ENCODE data around the gene EME1.
"Not testable (repeated sequence)": the region's sequence is repeated elsewhere in the genome, so short reads cannot be mapped to it uniquely, and the experiment has no call there.

Gene EME1

DNA sequence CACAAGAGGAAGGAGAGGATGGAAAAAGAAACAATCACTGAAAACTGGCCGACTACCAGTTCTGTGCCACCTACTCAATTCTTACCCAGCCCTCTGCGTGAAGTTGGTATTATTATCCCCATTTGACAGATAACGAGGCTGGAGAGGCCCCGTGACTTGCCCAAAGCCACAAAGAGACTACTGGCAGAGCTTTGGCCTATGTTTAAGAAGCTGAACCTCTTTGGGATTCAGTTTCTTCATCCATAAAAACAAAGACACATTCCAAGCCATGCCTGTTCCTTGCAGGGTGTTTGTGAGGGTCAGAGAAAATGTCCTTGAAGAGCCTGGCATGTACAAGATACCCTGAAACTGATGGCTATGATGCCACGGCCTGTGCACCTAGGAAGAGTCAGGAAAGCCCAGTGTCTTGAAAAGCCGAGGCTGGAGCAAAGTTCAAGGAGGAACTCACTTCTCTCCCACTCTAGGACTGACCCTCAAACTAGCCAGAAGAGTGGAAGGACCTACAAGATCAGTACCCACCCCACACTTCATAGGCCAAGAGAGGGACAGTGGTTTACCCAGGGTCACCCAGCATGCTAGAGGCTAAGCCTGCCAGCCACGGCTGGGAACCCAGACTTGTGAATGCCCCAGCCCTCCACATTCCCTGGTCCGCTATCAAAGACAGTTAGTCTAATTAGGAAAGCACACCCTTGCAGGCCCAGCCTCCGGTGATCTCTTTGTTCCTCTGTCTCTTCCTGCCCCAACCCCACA is 51.4 kb downstream of the EME1 start:
- no peak for DNase-seq (ENCODE audit: low read depth)
- Histone ChIP-seq H3K4me1 (ENCODE audit: control insufficient read depth, insufficient read depth, low read length) (peaks cover 71% of the 10 kb centered on the region), H3K36me3 (ENCODE audit: control insufficient read depth, insufficient read depth, low read length, severe bottlenecking) (peaks cover 6% of the 10 kb centered on the region), H3K9me3 (ENCODE audit: control insufficient read depth, low read length) (no peaks in the 10 kb centered on the region), H3K27me3 (replicated peaks; ENCODE audit: control insufficient read depth, insufficient read depth, low read length) (no peaks in the 10 kb centered on the region), H3K9ac (ENCODE audit: low read length) (peak overlapping the region; percentile 87), H3K4me3 (ENCODE audit: low read length) (peak overlapping the region; percentile 80)

DNA sequence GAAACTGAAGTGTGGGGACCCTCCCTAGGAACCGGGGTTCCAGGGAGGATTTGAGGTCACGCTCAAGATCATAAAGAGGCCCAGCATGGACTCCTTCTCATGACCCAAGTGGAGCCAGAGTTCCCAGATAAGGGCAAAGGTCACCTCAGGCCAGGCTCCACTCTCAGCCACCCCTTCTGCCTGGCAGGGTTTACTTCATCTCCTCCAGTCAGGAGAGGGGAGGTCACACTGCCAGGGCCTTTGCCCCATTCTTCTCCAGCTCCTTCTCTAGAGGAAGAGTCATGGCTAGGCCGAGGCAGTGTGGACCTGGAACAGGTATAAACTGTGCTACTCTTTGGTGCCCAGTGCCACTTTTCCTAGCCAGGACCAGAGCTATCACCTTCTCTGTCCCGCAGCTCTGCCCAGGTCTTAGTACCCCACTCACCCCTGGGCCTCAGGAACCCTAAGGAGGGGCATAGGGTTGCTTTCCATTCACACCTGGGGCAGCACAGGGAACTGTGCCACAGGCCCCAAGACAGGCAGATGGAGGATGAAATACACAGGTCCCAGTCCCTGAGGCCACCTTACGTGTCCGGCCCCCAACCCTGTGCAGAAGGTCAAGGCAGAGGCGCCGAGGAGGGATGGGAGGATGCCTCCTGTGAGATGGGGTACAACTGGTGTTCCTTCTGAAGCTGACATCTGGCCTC is 52.1 kb downstream of the EME1 start:
- no peak for DNase-seq (ENCODE audit: low read depth)
- Histone ChIP-seq H3K4me1 (ENCODE audit: control insufficient read depth, insufficient read depth, low read length) (peaks cover 67% of the 10 kb centered on the region), H3K36me3 (ENCODE audit: control insufficient read depth, insufficient read depth, low read length, severe bottlenecking) (peaks cover 6% of the 10 kb centered on the region), H3K27me3 (replicated peaks; ENCODE audit: control insufficient read depth, insufficient read depth, low read length) (no peaks in the 10 kb centered on the region), H3K9me3 (ENCODE audit: control insufficient read depth, low read length) (no peaks in the 10 kb centered on the region), H3K9ac (ENCODE audit: low read length) (peak overlapping the region; percentile 87), H3K4me3 (ENCODE audit: low read length) (peak overlapping the region; percentile 80)

DNA sequence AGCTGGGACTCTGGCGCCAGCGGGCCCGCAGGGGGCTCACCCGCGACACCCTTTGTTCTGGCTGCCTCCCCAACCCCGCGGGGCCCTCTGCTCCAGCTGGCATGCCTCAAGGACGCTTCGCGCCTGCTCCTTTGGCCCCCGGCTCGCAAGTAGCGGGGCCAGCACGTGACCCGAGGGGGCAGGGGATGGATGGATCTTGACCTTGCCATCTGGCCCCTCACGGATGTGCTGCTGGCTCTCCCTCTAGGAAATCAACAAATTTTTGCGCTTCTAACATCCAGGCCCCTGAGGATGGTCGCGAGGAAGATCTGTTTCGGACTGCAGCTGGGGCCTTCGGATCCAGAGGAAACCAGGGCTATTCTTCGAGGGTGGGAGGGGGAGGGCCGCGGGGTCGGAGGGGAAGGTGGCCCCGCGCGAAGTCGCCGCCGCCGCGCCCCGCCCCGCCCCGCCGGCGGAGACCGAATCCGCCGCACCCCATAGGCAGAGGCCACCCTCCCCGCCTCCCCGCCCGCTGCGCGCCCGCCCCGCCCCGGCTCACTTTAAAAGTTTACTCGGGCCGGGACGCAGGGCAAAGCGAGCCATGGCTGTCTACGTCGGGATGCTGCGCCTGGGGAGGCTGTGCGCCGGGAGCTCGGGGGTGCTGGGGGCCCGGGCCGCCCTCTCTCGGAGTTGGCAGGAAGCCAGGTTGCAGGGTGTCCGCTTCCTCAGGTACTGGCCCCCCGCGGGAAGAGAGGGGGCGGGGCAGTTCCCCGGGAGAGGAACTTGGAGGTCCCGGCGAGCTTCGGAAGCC is 52.8 kb downstream of the EME1 start, which contains the start of gene ACSF2:
ACSF2 (plus strand) TSS at position 537 of the 790 bp plus-strand sequence; CDS start at position 581, 44 bp downstream.
- peaks cover 10% of the 10 kb centered on the region for H3K36me3 ChIP-seq (ENCODE audit: control insufficient read depth, insufficient read depth, low read length, severe bottlenecking)
- H3K9me3 ChIP-seq (ENCODE audit: control insufficient read depth, low read length): no peaks in the 10 kb centered on the region
- H3K27me3 ChIP-seq (replicated peaks; ENCODE audit: control insufficient read depth, insufficient read depth, low read length): no peaks in the 10 kb centered on the region
- peak within 1 kb of the TSS; percentile 94 for H3K4me3 ChIP-seq (ENCODE audit: low read length)
- peaks cover 64% of the 10 kb centered on the region for H3K4me1 ChIP-seq (ENCODE audit: control insufficient read depth, insufficient read depth, low read length)
- DNase-seq (ENCODE audit: low read depth): peak; percentile 88
- peak within 1 kb of the TSS; percentile 94 for H3K9ac ChIP-seq (ENCODE audit: low read length)

DNA sequence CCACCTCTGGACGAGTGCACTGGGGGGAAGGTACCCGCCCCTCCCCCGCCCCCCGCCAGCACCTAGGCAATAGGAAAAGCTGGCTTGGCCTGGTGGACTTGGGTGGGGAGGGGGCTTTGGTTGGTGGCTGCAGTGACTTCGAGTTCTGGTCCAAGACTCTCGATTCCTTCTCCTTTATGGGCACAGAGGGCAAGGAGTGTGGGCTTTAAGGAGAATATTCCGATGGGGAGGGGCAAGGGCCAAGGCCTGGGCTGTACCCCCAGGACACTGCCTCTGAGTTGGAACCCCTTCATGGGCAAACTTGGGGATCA is 53.4 kb downstream of the EME1 start:
- no peaks in the 10 kb centered on the region for H3K27me3 ChIP-seq (replicated peaks; ENCODE audit: control insufficient read depth, insufficient read depth, low read length)
- H3K4me3 ChIP-seq (ENCODE audit: low read length): peak overlapping the region; percentile 94
- peaks cover 15% of the 10 kb centered on the region for H3K36me3 ChIP-seq (ENCODE audit: control insufficient read depth, insufficient read depth, low read length, severe bottlenecking)
- no peaks in the 10 kb centered on the region for H3K9me3 ChIP-seq (ENCODE audit: control insufficient read depth, low read length)
- H3K4me1 ChIP-seq (ENCODE audit: control insufficient read depth, insufficient read depth, low read length): peaks cover 64% of the 10 kb centered on the region
- peak overlapping the region; percentile 94 for H3K9ac ChIP-seq (ENCODE audit: low read length)
- DNase-seq (ENCODE audit: low read depth): no peak

DNA sequence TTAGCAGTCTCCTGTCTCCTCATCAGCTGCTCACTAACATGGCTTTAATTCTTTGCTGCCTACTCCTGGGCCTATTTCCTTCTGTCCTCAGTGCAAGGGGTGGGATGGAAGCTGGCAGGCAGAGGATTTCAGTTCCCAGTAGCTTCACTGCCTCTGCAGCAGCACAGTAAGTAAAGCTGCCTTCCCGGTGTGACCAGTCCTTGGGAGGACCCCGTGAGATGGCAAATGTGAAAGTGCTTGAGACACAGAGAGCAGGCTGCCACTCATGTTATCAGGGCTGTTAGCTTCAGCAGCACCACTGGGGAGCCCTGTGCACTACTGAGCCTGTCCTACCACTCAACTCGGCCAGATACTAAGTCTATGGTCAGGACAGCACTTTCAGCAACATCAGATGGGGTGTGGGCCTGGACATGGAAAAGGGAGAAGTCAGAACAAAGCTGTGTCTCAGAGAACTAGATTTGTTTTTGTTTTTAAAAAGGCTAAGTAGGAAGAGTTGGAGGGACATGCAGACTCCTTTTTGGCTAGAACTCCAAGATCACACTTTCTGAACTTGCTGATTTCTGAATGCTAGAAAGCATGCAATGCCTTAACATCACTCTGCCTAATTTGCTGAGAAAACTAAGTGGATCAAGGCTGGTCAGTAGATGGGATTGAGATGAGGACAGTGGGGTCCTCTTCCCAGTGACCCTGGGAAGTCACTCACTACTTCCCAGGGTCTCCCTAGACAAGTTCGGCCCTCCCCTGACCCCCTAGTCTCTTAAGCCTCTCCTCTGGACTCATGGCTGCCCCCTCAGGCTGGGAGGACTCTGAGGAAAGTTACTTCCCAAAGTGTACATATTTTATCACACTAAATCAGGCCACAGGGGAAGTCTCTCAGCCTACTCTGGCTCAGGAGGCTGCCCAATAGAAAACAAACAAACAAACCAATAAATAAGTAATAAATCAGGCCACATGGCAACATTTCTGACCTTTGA is 54.1 kb downstream of the EME1 start:
- no peaks in the 10 kb centered on the region for H3K9me3 ChIP-seq (ENCODE audit: control insufficient read depth, low read length)
- peaks cover 17% of the 10 kb centered on the region for H3K36me3 ChIP-seq (ENCODE audit: control insufficient read depth, insufficient read depth, low read length, severe bottlenecking)
- H3K4me3 ChIP-seq (ENCODE audit: low read length): peak overlapping the region; percentile 94
- H3K27me3 ChIP-seq (replicated peaks; ENCODE audit: control insufficient read depth, insufficient read depth, low read length): no peaks in the 10 kb centered on the region
- H3K4me1 ChIP-seq (ENCODE audit: control insufficient read depth, insufficient read depth, low read length): peaks cover 59% of the 10 kb centered on the region
- DNase-seq (ENCODE audit: low read depth): peak; percentile 60
- peak overlapping the region; percentile 94 for H3K9ac ChIP-seq (ENCODE audit: low read length)

DNA sequence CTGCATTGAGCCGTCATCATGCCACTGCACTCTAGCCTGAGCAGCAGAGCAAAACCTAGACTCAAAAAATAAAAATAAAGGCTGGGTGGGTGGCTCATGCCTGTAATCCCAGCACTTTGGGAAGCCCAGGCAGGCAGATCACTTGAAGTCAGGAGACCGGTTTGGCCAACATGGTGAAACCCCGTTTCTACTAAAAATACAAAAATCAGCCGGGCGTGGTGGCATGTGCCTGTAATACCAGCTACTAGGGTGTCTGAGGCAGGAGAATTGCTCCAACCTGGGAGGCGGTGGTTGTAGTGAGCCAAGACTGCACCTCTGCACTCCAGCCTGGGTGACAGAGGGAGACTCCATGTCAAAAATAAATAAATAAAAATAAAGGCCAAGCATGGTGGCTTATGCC is 55.1 kb downstream of the EME1 start:
- peak overlapping the region; percentile 94 for H3K4me3 ChIP-seq (ENCODE audit: low read length)
- DNase-seq (ENCODE audit: low read depth); H3K9me3 ChIP-seq (ENCODE audit: control insufficient read depth, low read length); H3K27me3 ChIP-seq (replicated peaks; ENCODE audit: control insufficient read depth, insufficient read depth, low read length): not testable (repeated sequence)
- H3K36me3 ChIP-seq (ENCODE audit: control insufficient read depth, insufficient read depth, low read length, severe bottlenecking): peaks cover 21% of the 10 kb centered on the region
- peak overlapping the region; percentile 94 for H3K9ac ChIP-seq (ENCODE audit: low read length)
- H3K4me1 ChIP-seq (ENCODE audit: control insufficient read depth, insufficient read depth, low read length): peaks cover 53% of the 10 kb centered on the region

DNA sequence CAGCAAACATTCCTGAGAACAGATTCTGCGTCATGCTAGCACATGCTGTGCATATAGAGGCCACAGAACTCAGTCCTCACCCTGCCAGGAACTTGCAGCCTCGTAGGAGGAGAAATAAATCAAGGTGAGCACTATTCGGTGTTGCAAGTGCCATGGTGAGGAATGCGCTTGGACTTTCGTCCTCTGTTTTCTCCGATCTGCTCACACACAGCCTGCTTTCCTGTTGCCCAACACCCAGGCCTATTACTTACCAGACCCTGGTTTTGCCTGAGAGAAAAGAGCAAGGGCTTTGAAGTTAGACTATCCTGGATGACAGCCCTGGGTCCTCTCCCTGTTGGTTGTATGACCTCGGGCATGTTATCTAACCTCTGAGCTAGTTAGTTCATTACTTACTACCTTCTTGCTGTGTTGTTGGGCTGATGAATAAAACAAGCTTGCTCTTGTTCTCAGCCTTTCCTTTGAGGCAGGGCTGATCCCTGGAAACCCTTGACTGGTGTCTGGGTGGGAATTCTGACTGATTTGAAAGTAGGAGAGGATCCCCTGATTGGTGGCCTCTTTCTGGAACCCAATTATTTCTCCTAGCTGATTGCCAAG is 55.9 kb downstream of the EME1 start:
- Histone ChIP-seq H3K9ac (ENCODE audit: low read length) (peak overlapping the region; percentile 57), H3K36me3 (ENCODE audit: control insufficient read depth, insufficient read depth, low read length, severe bottlenecking) (peaks cover 27% of the 10 kb centered on the region), H3K4me1 (ENCODE audit: control insufficient read depth, insufficient read depth, low read length) (peaks cover 47% of the 10 kb centered on the region), H3K9me3 (ENCODE audit: control insufficient read depth, low read length) (no peaks in the 10 kb centered on the region), H3K27me3 (replicated peaks; ENCODE audit: control insufficient read depth, insufficient read depth, low read length) (no peaks in the 10 kb centered on the region), H3K4me3 (ENCODE audit: low read length) (peak overlapping the region; percentile 43)
- no peak for DNase-seq (ENCODE audit: low read depth)

DNA sequence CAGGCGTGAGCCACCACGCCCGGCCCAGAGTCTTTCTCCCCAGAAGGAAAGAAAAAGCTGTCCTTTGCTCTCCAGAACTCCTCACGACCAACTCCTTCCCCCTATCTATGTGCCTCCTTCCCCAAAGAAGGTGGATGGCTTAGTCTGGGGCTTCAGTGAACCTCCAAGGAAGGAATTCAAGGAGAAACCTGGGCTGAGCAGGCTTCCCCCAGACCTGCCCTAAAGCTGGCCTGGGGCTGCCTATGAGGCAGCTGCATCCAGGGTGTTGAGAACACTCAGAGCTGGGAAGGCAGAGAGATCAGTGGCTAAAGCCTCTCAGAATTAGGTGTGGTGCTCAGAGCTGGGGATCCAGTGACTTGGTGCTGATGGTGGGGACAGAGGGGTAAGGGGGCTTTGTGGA is 56.8 kb downstream of the EME1 start:
- H3K9ac ChIP-seq (ENCODE audit: low read length): peak overlapping the region; percentile 11
- peaks cover 27% of the 10 kb centered on the region for H3K36me3 ChIP-seq (ENCODE audit: control insufficient read depth, insufficient read depth, low read length, severe bottlenecking)
- peak overlapping the region; percentile 20 for H3K4me3 ChIP-seq (ENCODE audit: low read length)
- no peaks in the 10 kb centered on the region for H3K9me3 ChIP-seq (ENCODE audit: control insufficient read depth, low read length)
- no peaks in the 10 kb centered on the region for H3K27me3 ChIP-seq (replicated peaks; ENCODE audit: control insufficient read depth, insufficient read depth, low read length)
- no peak for DNase-seq (ENCODE audit: low read depth)
- peaks cover 38% of the 10 kb centered on the region for H3K4me1 ChIP-seq (ENCODE audit: control insufficient read depth, insufficient read depth, low read length)

Measured in adipocyte (in vitro differentiated cells).